AG10803 (cell line): Measurements from ENCODE around the gene CDH22.

Experiments
- DNase-seq: peaks from one replicate; pipeline ENCODE4 v3.0.0; 2010; ENCODE audit warnings: low read depth
- H3K4me3 ChIP-seq: 2 replicates; pipeline ENCODE4 v1.5.1; 2011; ENCODE audit warnings: mild to moderate bottlenecking, low read length, control low read depth
- TF ChIP-seq, protein P1 (sequence below): conservative IDR thresholded peaks from 2 replicates; pipeline ENCODE4 v1.5.1; 2011; ENCODE audit warnings: mild to moderate bottlenecking, low read length, control low read depth, inconsistent platforms

CDH22 gene

DNA sequence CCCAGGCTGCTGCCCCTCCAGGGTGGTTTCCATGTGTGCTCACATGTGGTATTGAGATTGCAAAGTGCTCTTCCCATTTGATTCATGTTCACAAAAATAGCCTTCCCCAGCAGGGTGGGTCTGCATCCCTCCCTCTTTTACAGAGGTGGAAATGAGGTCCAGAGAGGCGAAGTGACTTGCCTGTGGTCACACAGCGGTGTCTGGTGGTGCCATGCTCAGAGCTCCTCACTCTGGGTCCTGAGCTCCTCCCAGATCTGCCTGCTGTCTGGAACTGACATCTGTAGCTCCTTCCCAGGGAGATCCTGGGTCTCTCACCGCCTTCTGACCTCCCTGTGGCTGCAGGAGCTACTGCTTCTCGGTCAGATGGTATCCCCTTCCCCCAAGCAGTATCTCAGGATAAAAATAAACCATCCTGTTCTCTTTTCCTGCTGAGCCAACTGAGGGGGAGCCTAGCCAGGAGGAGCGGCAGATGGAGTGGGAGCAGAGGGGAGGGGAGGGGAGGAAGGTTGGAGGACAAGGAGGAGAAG lies 178.3 kb downstream of the CDH22 start:
- no peak for DNase-seq
- no peak overlapping the region for H3K4me3 ChIP-seq

DNA sequence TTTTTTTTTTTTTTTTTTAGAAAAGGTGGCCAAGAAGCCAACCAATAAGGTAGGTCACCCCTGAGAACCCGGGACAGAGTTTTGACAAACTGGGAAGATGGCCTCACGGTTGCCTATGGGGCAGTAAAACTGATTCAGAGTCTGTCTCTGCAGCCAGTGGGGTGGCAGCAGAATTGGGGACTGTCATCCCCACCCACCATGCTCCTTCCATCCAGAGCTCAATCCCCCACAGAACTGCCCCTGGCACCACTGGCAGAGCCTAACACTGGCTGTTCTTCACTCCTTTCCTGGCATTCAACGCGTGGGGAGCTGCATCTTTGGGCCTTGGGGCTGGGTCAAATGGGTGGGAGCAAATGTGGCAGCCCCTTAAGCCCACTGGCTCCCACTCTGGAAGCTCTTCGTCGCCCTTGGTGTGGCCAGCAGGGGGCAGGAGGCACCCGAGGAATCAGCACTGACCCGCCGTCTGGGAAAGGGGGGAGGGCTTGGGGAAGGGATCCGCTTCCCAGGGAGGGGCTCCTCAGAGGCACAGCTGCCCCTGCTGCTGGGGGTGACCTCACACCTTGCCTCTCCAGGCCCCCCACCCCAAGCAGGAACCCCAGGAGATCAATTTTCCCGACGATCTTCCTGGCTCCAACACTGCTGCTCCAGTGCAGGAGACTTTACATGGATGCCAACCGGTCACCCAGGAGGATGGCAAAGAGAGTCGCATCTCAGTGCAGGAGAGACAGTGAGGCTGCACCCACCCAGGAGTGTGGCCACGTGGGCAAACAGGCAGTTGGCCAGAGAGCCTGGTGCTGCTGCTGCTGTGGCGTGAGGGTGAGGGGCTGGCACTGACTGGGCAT lies 179.8 kb downstream of the CDH22 start:
- no peak overlapping the region for H3K4me3 ChIP-seq
- TF ChIP-seq, protein P1, sequence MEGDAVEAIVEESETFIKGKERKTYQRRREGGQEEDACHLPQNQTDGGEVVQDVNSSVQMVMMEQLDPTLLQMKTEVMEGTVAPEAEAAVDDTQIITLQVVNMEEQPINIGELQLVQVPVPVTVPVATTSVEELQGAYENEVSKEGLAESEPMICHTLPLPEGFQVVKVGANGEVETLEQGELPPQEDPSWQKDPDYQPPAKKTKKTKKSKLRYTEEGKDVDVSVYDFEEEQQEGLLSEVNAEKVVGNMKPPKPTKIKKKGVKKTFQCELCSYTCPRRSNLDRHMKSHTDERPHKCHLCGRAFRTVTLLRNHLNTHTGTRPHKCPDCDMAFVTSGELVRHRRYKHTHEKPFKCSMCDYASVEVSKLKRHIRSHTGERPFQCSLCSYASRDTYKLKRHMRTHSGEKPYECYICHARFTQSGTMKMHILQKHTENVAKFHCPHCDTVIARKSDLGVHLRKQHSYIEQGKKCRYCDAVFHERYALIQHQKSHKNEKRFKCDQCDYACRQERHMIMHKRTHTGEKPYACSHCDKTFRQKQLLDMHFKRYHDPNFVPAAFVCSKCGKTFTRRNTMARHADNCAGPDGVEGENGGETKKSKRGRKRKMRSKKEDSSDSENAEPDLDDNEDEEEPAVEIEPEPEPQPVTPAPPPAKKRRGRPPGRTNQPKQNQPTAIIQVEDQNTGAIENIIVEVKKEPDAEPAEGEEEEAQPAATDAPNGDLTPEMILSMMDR = peak; percentile 51
- no peak for DNase-seq

More for the DNA sequence above, 178.3 kb downstream of the CDH22 start:
- TF ChIP-seq, protein P1 = no peak

DNA sequence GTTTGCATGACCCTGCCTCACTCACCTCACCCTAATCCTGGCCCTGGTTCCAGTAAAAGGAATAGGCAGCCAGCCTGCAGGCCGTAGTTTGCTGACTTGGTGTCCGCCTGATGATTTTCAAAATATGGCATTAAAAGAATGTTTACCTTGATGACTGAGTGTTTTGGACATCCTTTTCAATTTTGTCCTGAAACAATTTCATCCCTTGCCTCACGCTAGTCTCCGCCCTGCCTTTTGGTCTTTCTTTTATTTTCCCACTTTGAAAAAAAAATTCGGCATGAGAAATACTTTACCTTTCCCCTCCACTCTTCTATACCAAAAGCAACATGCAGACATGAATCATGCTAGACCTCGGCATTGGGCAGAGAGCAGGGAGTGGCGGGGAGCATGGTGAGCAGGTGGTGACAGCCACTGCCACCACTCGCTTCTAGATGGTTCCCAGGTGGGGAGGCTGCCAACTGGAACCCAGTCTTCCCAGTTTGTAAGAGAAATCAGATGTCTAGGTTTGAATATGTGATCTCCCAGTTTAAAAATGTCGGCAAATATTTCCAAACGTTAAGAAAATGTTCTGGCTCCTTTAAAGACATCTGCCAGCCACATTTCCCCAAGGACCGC lies 180.8 kb downstream of the CDH22 start:
- TF ChIP-seq, protein P1 = no peak
- no peak overlapping the region for H3K4me3 ChIP-seq
- no peak for DNase-seq

DNA sequence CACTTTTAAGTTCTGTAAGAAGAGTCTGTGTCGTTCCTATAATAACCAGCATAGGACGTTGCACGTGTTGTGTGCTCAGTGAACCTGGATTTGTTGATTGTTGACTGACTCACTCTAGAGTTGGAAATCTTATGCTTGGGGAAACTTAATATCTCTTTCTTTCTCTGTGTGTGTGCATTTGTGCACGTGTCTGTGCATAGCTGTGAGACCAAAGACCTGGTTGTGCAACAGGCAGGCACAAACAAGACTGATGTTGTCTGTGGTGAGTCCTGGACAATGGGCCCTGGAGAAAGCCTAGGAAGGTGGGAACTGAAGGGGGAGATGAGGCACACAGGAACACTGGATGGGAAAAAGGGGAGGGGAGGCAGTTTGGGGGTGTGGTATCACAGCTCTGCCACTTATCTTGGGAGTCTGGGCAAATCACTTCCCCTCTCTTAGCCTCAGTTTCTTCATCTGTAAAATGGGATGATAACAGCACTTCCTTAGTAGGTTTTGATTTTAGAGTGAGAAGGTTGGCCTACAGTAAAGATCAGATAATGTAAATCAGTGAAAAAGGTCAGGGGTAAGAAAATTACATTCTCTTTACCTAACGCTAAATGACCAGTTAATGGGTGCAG lies 181.8 kb downstream of the CDH22 start:
- no peak overlapping the region for H3K4me3 ChIP-seq
- no peak for DNase-seq

More for the DNA sequence above, 181.8 kb downstream of the CDH22 start:
- TF ChIP-seq, protein P1 = no peak
